OCI-LY1 (cell line): ENCODE measurements around the gene KLHDC10.

Source experiments
- EZH2 ChIP-seq: fragments of 200-600 bp; sonication (generic), shearing (Covaris generic); IDR thresholded peaks from 2 replicates; pipeline ENCODE4 v1.8.0; 2017; ENCODE audit warnings: borderline replicate concordance, mixed run types, mild to moderate bottlenecking, antibody characterized with exemption, low read length, moderate library complexity, mixed read lengths
- TF ChIP-seq, protein P1 (sequence below): fragments of 200-600 bp; sonication (generic), shearing (Covaris generic); IDR thresholded peaks from 2 replicates; pipeline ENCODE4 v1.5.1; 2017; ENCODE audit warnings: mild to moderate bottlenecking, antibody characterized with exemption, low read length, moderate library complexity, mixed read lengths

- TF ChIP-seq, protein P1, sequence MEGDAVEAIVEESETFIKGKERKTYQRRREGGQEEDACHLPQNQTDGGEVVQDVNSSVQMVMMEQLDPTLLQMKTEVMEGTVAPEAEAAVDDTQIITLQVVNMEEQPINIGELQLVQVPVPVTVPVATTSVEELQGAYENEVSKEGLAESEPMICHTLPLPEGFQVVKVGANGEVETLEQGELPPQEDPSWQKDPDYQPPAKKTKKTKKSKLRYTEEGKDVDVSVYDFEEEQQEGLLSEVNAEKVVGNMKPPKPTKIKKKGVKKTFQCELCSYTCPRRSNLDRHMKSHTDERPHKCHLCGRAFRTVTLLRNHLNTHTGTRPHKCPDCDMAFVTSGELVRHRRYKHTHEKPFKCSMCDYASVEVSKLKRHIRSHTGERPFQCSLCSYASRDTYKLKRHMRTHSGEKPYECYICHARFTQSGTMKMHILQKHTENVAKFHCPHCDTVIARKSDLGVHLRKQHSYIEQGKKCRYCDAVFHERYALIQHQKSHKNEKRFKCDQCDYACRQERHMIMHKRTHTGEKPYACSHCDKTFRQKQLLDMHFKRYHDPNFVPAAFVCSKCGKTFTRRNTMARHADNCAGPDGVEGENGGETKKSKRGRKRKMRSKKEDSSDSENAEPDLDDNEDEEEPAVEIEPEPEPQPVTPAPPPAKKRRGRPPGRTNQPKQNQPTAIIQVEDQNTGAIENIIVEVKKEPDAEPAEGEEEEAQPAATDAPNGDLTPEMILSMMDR, result no peak
- no peak for TF ChIP-seq EZH2
These were observed 22.3 kb downstream of the KLHDC10 start for GRCh38 chr7:130092598-130092997.
